B cell (primary cell): ENCODE measurements around the gene MRGPRX2. TPM values are rescaled to one million over a fixed set of nuclear protein-coding genes. Genes with fewer than 3 reads are reported as not detected.

Experiments
- ATAC-seq: fragments of 200-7000 bp; cut with Tn5 transposase; one replicate; pipeline ENCODE4 v1.10.0; 2021; ENCODE audit warnings: low read depth, mild to moderate bottlenecking, moderate number of reproducible peaks, moderate library complexity
- CTCF ChIA-PET: fragments of 350-600 bp; sonication (Branson Sonifier 250); formaldehyde crosslinking; loops from one replicate; lab custom pipeline; 2021; ENCODE audit warnings: antibody characterized with exemption, inconsistent platforms; lab: Charles Lee
- POLR2A ChIA-PET: fragments of 350-600 bp; sonication (Branson Sonifier 250); formaldehyde crosslinking; loops from one replicate; lab custom pipeline; 2021; ENCODE audit warnings: antibody characterized with exemption; lab: Charles Lee
- DNase-seq: peaks from one replicate; pipeline ENCODE4 v3.0.0; 2013
- H2AFZ ChIP-seq: 2 replicates; pipeline ENCODE4 v1.6.1; 2012; ENCODE audit warnings: mild to moderate bottlenecking, low read depth, low read length; ENCODE audit not compliant: insufficient read depth, poor library complexity, severe bottlenecking
- H3K27ac ChIP-seq, 2 donors: 1 replicate in 1 of 2; 2 replicates in 1 of 2; pipeline ENCODE4 v1.5.1; 2012 to 2013; ENCODE audit warnings: low read length in 2 of 2, mild to moderate bottlenecking in 2 of 2, moderate library complexity in 1 of 2
- H3K27me3 ChIP-seq, 4 experiments: fragments of 200-600 bp in 1 of 4; sonication (generic) in 1 of 4; replicated peaks in 1 of 4; 1 replicate in 2 of 4; 2 replicates in 2 of 4; pipeline versions ENCODE4 v1.6.1 to v1.7.0; 2013 to 2016; ENCODE audit warnings: low read length in 3 of 4, mild to moderate bottlenecking in 2 of 4, mixed read lengths in 1 of 4, moderate library complexity in 1 of 4; ENCODE audit not compliant: insufficient read depth in 4 of 4, control insufficient read depth in 3 of 4; ENCODE audit errors: control extremely low read depth in 1 of 4
- H3K36me3 ChIP-seq, 2 experiments: replicated peaks in 1 of 2; 1 replicate in 1 of 2; 2 replicates in 1 of 2; pipeline versions ENCODE4 v1.6.1 to v1.7.1; 2013; ENCODE audit warnings: low read length in 1 of 2; ENCODE audit not compliant: insufficient read depth in 2 of 2, control insufficient read depth in 1 of 2; ENCODE audit errors: control extremely low read depth in 1 of 2, extremely low read depth in 1 of 2
- H3K4me1 ChIP-seq, 2 donors: fragments of 200-600 bp in 1 of 2; sonication (generic) in 1 of 2; 1 replicate in 1 of 2; 2 replicates in 1 of 2; pipeline versions ENCODE4 v1.5.1 to v1.6.1; 2013 to 2017; ENCODE audit warnings: low read length in 2 of 2; ENCODE audit not compliant: control insufficient read depth in 2 of 2, insufficient read depth in 2 of 2
- H3K4me2 ChIP-seq: replicated peaks from 2 replicates; pipeline ENCODE3; 2012; ENCODE audit warnings: mild to moderate bottlenecking, low read depth, low read length; ENCODE audit not compliant: poor library complexity, severe bottlenecking
- H3K4me3 ChIP-seq, 5 experiments: fragments of 200-600 bp in 1 of 5; sonication (generic) in 1 of 5; 1 replicate in 3 of 5; 2 replicates in 2 of 5; pipeline versions ENCODE4 v1.5.1 to v1.7.0; 2011 to 2016; ENCODE audit warnings: low read length in 4 of 5, mild to moderate bottlenecking in 4 of 5, low read depth in 2 of 5, control low read depth in 1 of 5, moderate library complexity in 1 of 5; ENCODE audit not compliant: insufficient read depth in 1 of 5; ENCODE audit errors: control extremely low read depth in 1 of 5, extremely low read depth in 1 of 5
- H3K79me2 ChIP-seq: fragments of 200-600 bp; sonication (generic); one replicate; pipeline ENCODE4 v1.6.0; 2016; ENCODE audit warnings: low read length; ENCODE audit not compliant: control insufficient read depth, insufficient read depth
- H3K9ac ChIP-seq: fragments of 200-600 bp; sonication (generic); 2 replicates; pipeline ENCODE4 v1.6.1; 2017; ENCODE audit warnings: mild to moderate bottlenecking, low read length, moderate library complexity
- H3K9me3 ChIP-seq, 3 donors: one replicate each; pipeline versions ENCODE4 v1.6.1 to v1.7.1; 2013; ENCODE audit warnings: low read length in 2 of 3; ENCODE audit not compliant: control insufficient read depth in 2 of 3, insufficient read depth in 1 of 3; ENCODE audit errors: control extremely low read depth in 1 of 3
- H4K20me1 ChIP-seq: 2 replicates; pipeline ENCODE4 v1.6.0; 2012; ENCODE audit warnings: mild to moderate bottlenecking, low read length; ENCODE audit not compliant: insufficient read depth, control insufficient read depth, poor library complexity, severe bottlenecking
- H3K27ac Mint-ChIP-seq: one replicate; pipeline ENCODE4 v1.8.0; 2021; ENCODE audit warnings: mixed read lengths
- H3K27me3 Mint-ChIP-seq: one replicate; pipeline ENCODE4 v1.8.0; 2021; ENCODE audit warnings: mixed read lengths
- H3K4me1 Mint-ChIP-seq: one replicate; pipeline ENCODE4 v1.8.0; 2021; ENCODE audit warnings: mixed read lengths
- H3K4me3 Mint-ChIP-seq: one replicate; pipeline ENCODE4 v1.8.0; 2021; ENCODE audit warnings: mixed read lengths
- H3K9me3 Mint-ChIP-seq: one replicate; pipeline ENCODE4 v1.8.0; 2022; ENCODE audit warnings: mixed read lengths; ENCODE audit not compliant: insufficient read depth
- EZH2 ChIP-seq: IDR thresholded peaks from 2 replicates; pipeline ENCODE4 v1.6.1; 2012; ENCODE audit warnings: borderline replicate concordance, low read depth, mild to moderate bottlenecking, moderate library complexity, low read length; ENCODE audit not compliant: insufficient read depth, poor library complexity, severe bottlenecking
- intact Hi-C: fragments of 100-400 bp; cut with micrococcal nuclease; formaldehyde crosslinking; loops from one replicate; pipeline ENCODE4 v1.10.0; 2022
- polyA plus RNA-seq: library from polyadenylated mRNA; depleted of rRNA; stranded (reverse); fragments of >200 nt; gene quantifications from 2 replicates; pipeline ENCODE4 v1.2.3, GENCODE V29; 2012
- total RNA-seq, 2 donors: library from RNA; stranded (reverse); fragments of 120-200 nt in 1 of 2; gene quantifications; 1 replicate in 1 of 2; 2 replicates in 1 of 2; pipeline versions ENCODE4 v1.2.3 to v1.2.4, GENCODE V29; 2013 to 2022
- TF ChIP-seq, protein P1 (sequence below): fragments of 200-600 bp; IDR thresholded peaks from one replicate; pipeline ENCODE4 v1.8.0; 2022; ENCODE audit warnings: antibody characterized with exemption, mild to moderate bottlenecking

The MRGPRX2 gene
- total and polyA plus RNA-seq, 2 donors (not counting 1 experiment from before 2014, with no cell fraction given), result not detected

GRCh38 chr11:19012636-19013035, 47.9 kb downstream of the MRGPRX2 start:
- no peaks in the 10 kb centered on the region for H3K79me2 ChIP-seq
- H3K4me1 Mint-ChIP-seq, result no peaks in the 10 kb centered on the region
- H3K9ac ChIP-seq, result no peak overlapping the region
- H3K4me3 Mint-ChIP-seq, result no peak overlapping the region
- CTCF ChIA-PET, result no interaction called here
- H3K9me3 Mint-ChIP-seq, result peaks cover 16% of the 10 kb centered on the region
- no peak overlapping the region for H2AFZ ChIP-seq
- peaks cover 20% of the 10 kb centered on the region for H3K27me3 Mint-ChIP-seq
- H3K9me3 ChIP-seq, result no peaks in the 10 kb centered on the region
- intact Hi-C loops, result no loop called here
- H3K27ac ChIP-seq, result no peak overlapping the region
- no peak overlapping the region for H3K4me2 ChIP-seq
- no peaks in the 10 kb centered on the region for H3K4me1 ChIP-seq
- no peaks in the 10 kb centered on the region for H3K36me3 ChIP-seq
- no peaks in the 10 kb centered on the region for H4K20me1 ChIP-seq
- TF ChIP-seq EZH2, result no peak
- TF ChIP-seq, protein P1, sequence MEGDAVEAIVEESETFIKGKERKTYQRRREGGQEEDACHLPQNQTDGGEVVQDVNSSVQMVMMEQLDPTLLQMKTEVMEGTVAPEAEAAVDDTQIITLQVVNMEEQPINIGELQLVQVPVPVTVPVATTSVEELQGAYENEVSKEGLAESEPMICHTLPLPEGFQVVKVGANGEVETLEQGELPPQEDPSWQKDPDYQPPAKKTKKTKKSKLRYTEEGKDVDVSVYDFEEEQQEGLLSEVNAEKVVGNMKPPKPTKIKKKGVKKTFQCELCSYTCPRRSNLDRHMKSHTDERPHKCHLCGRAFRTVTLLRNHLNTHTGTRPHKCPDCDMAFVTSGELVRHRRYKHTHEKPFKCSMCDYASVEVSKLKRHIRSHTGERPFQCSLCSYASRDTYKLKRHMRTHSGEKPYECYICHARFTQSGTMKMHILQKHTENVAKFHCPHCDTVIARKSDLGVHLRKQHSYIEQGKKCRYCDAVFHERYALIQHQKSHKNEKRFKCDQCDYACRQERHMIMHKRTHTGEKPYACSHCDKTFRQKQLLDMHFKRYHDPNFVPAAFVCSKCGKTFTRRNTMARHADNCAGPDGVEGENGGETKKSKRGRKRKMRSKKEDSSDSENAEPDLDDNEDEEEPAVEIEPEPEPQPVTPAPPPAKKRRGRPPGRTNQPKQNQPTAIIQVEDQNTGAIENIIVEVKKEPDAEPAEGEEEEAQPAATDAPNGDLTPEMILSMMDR, result no peak
- DNase-seq (no peak), ATAC-seq (no peak)
- no peaks in the 10 kb centered on the region for H3K27me3 ChIP-seq
- POLR2A ChIA-PET, result no interaction called here
- H3K27ac Mint-ChIP-seq, result no peak overlapping the region
- H3K4me3 ChIP-seq, result no peak overlapping the region

Other genes starting within 250 kb of the MRGPRX2 start
- gene MRGPRX1, start 121.3 kb downstream of the MRGPRX2 start, total RNA-seq, result not detected in 2 replicates
- gene MRGPRX1, start 121.3 kb downstream of the MRGPRX2 start, polyA plus RNA-seq, result not detected in 2 replicates
- 21.7 and 24.6 TPM in 2 replicates for gene ZDHHC13, start 56.5 kb upstream of the MRGPRX2 start, total RNA-seq
- gene ZDHHC13, start 56.5 kb upstream of the MRGPRX2 start, polyA plus RNA-seq, result 8.8 and 11.6 TPM in 2 replicates
- gene CSRP3, start 141.3 kb upstream of the MRGPRX2 start, total RNA-seq, result not detected in 2 replicates
- not detected in 2 replicates for gene CSRP3, start 141.3 kb upstream of the MRGPRX2 start, polyA plus RNA-seq
- 0.22 TPM in 1 of 2 replicates, not detected in the other for gene E2F8, start 180.2 kb upstream of the MRGPRX2 start, total RNA-seq
- 0.13 and 0.24 TPM in 2 replicates for gene E2F8, start 180.2 kb upstream of the MRGPRX2 start, polyA plus RNA-seq